HG03558 (cell line): ENCODE measurements around the gene ADAM33.

Source experiments
- ATAC-seq: cut with Tn5 transposase; IDR thresholded peaks from one replicate; pipeline ENCODE4 v1.9.1; 2021; ENCODE audit warnings: moderate number of reproducible peaks; ENCODE audit not compliant: unreplicated experiment; ENCODE audit errors: extremely low read depth

Gene ADAM33

GRCh38 chr20:3710011-3710466 is 28.2 kb upstream of the ADAM33 start:
- no peak for ATAC-seq

- ATAC-seq: no peak
These were observed 25.7 kb upstream of the ADAM33 start for GRCh38 chr20:3707508-3707899.

GRCh38 chr20:3706774-3707507 is 25.1 kb upstream of the ADAM33 start:
- no peak for ATAC-seq

- no peak for ATAC-seq
These were observed 24.3 kb upstream of the ADAM33 start for GRCh38 chr20:3705970-3706739.

GRCh38 chr20:3705491-3705969 is 23.7 kb upstream of the ADAM33 start:
- no peak for ATAC-seq

- no peak for ATAC-seq
These were observed 22.3 kb upstream of the ADAM33 start for GRCh38 chr20:3704087-3704486.

GRCh38 chr20:3702611-3703391 is 21.0 kb upstream of the ADAM33 start:
- no peak for ATAC-seq

- no peak for ATAC-seq
These were observed 19.5 kb upstream of the ADAM33 start for GRCh38 chr20:3701061-3701998.

GRCh38 chr20:3699037-3699436 is 17.2 kb upstream of the ADAM33 start:
- no peak for ATAC-seq

- ATAC-seq: no peak
These were observed 16.8 kb upstream of the ADAM33 start for GRCh38 chr20:3698591-3699001.

- ATAC-seq: no peak
These were observed 15.9 kb upstream of the ADAM33 start for GRCh38 chr20:3697588-3698305.

GRCh38 chr20:3696745-3697587 is 15.2 kb upstream of the ADAM33 start:
- ATAC-seq: no peak

GRCh38 chr20:3696200-3696599 is 14.4 kb upstream of the ADAM33 start:
- ATAC-seq: no peak

- no peak for ATAC-seq
These were observed 13.1 kb upstream of the ADAM33 start for GRCh38 chr20:3694864-3695263.

- no peak for ATAC-seq
These were observed 11.6 kb upstream of the ADAM33 start for GRCh38 chr20:3693376-3693775.

GRCh38 chr20:3692706-3693294 is 11.0 kb upstream of the ADAM33 start:
- ATAC-seq: no peak

- ATAC-seq: no peak
These were observed 10.1 kb upstream of the ADAM33 start for GRCh38 chr20:3691897-3692296.

GRCh38 chr20:3691306-3691705 is 9.5 kb upstream of the ADAM33 start:
- no peak for ATAC-seq
